ENCODE measurements around the gene VAT1. TPM values are rescaled to one million over a fixed set of nuclear protein-coding genes. Genes with fewer than 3 reads are reported as not detected.

The VAT1 gene
- total RNA-seq, 1 donor from 2014 or later, result 567 TPM

DNA sequence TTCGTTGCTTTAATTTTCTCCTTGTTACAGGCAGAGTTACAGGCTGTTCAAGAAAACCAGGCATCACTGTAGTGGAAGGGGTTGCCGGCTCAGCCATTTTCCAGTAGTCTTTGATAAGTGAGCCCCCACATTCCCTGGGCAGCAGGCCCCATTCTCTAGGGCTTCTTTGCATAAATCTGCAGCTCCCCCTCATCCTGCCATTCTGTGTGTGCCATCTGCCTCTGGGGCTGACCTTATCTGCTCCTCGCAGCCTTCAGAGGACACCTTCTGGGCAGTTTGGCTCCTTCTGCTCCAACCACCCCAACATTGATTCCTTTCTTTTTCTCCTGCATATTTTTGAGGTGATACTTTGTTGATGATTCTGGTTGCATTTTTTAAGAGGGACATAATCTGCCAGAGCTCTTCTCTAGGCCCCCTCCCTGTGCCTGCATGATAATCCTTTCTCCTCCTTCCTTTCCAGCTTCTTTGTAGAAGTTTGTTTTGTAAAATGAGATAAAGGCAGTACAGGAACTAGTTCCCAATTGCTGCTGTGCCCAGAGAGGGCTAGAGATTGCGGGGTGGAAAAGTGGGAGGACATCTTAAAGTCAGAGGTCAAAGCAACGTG, 19.9 kb upstream of the VAT1 start:
- H3K4me1 Mint-ChIP-seq (ENCODE audit: low read depth), result no peaks in the 10 kb centered on the region
- H3K36me3 Mint-ChIP-seq (ENCODE audit: low read depth), result no peaks in the 10 kb centered on the region
- TF ChIP-seq, protein P1, sequence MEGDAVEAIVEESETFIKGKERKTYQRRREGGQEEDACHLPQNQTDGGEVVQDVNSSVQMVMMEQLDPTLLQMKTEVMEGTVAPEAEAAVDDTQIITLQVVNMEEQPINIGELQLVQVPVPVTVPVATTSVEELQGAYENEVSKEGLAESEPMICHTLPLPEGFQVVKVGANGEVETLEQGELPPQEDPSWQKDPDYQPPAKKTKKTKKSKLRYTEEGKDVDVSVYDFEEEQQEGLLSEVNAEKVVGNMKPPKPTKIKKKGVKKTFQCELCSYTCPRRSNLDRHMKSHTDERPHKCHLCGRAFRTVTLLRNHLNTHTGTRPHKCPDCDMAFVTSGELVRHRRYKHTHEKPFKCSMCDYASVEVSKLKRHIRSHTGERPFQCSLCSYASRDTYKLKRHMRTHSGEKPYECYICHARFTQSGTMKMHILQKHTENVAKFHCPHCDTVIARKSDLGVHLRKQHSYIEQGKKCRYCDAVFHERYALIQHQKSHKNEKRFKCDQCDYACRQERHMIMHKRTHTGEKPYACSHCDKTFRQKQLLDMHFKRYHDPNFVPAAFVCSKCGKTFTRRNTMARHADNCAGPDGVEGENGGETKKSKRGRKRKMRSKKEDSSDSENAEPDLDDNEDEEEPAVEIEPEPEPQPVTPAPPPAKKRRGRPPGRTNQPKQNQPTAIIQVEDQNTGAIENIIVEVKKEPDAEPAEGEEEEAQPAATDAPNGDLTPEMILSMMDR (IDR thresholded peaks at IDR 0.05), result no peak
- H3K27ac Mint-ChIP-seq (ENCODE audit: unreplicated experiment), result no peak overlapping the region
- no peak for DNase-seq (ENCODE audit: low spot score)
- no peaks in the 10 kb centered on the region for H3K9me3 Mint-ChIP-seq (ENCODE audit: low read depth)
- H3K27me3 Mint-ChIP-seq (ENCODE audit: low read depth), result no peaks in the 10 kb centered on the region
- H3K4me3 Mint-ChIP-seq (ENCODE audit: unreplicated experiment), result no peak overlapping the region

GRCh38 chr17:43040655-43041054, 18.5 kb upstream of the VAT1 start:
- H3K27ac Mint-ChIP-seq (ENCODE audit: unreplicated experiment), result no peak overlapping the region
- DNase-seq (ENCODE audit: low spot score), result no peak
- H3K4me1 Mint-ChIP-seq (ENCODE audit: low read depth), result no peaks in the 10 kb centered on the region
- no peak overlapping the region for H3K4me3 Mint-ChIP-seq (ENCODE audit: unreplicated experiment)
- H3K36me3 Mint-ChIP-seq (ENCODE audit: low read depth), result no peaks in the 10 kb centered on the region
- no peaks in the 10 kb centered on the region for H3K27me3 Mint-ChIP-seq (ENCODE audit: low read depth)
- no peaks in the 10 kb centered on the region for H3K9me3 Mint-ChIP-seq (ENCODE audit: low read depth)
- TF ChIP-seq, protein P1 (IDR thresholded peaks at IDR 0.05), result no peak

DNA sequence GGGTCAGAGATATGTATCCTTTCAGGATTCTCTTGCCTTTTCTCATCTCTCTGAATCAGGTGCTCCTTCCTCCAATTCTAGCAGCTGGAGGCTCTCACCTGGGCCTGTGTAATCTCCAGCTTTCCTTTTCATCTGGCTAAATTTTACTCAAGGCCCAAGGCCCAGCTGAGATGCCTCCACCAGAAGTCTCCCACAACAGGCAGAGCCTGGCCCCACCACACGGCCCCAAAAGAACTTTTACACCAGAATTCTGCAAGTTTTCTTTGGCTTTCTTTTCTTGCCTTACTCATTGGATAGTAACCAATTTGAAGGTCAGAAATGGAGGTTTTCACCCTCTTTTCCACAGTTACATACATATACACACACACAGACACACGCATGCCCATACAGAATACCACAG, 17.5 kb upstream of the VAT1 start:
- Mint-ChIP-seq H3K4me3 (ENCODE audit: unreplicated experiment) (no peak overlapping the region), H3K36me3 (ENCODE audit: low read depth) (no peaks in the 10 kb centered on the region), H3K4me1 (ENCODE audit: low read depth) (no peaks in the 10 kb centered on the region), H3K27ac (ENCODE audit: unreplicated experiment) (no peak overlapping the region), H3K27me3 (ENCODE audit: low read depth) (no peaks in the 10 kb centered on the region), H3K9me3 (ENCODE audit: low read depth) (no peaks in the 10 kb centered on the region)
- TF ChIP-seq, protein P1 (IDR thresholded peaks at IDR 0.05), result no peak
- no peak for DNase-seq (ENCODE audit: low spot score)

DNA sequence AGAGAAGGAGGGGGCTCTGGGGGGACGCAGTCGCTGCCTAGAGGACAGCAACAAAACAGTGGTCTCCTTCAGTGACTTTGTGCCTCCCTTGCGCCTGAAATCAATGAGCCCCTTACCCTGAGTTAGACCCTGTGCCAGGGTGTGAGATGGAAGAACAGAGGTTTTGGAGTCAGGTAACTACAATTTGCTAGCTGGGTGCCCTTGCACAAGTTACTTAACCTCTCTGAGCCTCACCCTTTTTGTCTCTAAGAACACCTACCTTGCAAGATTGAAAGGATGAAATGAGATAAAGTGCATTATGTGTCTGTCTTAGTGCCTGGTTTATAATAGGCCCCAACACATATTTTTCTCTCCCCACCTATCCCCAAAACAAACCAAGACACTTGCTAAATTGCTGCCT, 12.7 kb upstream of the VAT1 start:
- Mint-ChIP-seq H3K36me3 (ENCODE audit: low read depth) (no peaks in the 10 kb centered on the region), H3K4me1 (ENCODE audit: low read depth) (peaks cover 6% of the 10 kb centered on the region), H3K27me3 (ENCODE audit: low read depth) (no peaks in the 10 kb centered on the region), H3K4me3 (ENCODE audit: unreplicated experiment) (no peak overlapping the region), H3K9me3 (ENCODE audit: low read depth) (no peaks in the 10 kb centered on the region), H3K27ac (ENCODE audit: unreplicated experiment) (no peak overlapping the region)
- DNase-seq (ENCODE audit: low spot score), result no peak
- TF ChIP-seq, protein P1 (IDR thresholded peaks at IDR 0.05), result no peak

DNA sequence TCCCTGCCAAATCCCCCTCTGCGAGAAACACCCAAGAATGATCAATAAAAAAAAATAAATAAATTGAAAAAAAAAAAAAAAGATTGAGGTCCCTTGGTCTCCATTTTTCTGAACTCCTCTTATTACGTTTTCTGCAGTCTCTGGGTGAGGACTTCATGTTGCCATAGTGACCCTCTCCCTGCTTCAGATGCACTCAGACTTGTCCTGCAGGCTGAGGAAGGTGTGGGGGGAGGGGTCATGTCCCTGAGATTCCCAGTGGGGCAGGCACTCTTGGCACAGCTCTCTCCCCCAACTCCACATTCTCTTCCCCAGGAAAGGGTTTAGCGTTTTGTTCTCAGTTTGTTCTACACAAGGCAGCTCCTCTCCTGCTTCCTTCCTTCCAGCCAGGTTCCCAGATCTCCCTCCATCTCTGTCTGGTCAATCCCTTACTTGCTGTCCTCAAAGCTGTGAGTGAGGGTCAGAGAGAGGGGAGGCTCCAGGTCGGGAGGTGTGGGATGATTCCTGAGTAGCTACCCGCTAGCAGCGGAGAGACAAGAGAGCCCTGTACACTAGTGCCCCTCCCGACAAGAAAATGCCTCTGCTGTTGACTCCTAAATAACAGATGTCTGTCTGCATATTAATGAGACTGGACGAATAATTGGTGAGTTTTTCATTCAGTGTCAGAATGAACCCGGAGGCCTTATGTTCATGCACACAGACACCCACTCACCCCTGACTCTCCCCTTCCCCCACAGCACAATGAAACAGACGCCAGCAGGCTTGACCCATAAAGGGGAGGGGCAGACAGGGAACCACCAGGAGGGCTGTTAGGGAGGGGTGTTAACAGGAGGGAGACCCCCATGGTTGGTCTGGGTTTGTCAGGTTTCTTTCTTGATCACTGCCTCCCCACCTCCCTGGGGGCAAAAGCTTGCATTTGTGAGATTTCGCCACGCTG, 12.0 kb upstream of the VAT1 start:
- peaks cover 6% of the 10 kb centered on the region for H3K4me1 Mint-ChIP-seq (ENCODE audit: low read depth)
- H3K27ac Mint-ChIP-seq (ENCODE audit: unreplicated experiment), result no peak overlapping the region
- H3K4me3 Mint-ChIP-seq (ENCODE audit: unreplicated experiment), result no peak overlapping the region
- no peaks in the 10 kb centered on the region for H3K9me3 Mint-ChIP-seq (ENCODE audit: low read depth)
- no peak for DNase-seq (ENCODE audit: low spot score)
- H3K36me3 Mint-ChIP-seq (ENCODE audit: low read depth), result no peaks in the 10 kb centered on the region
- H3K27me3 Mint-ChIP-seq (ENCODE audit: low read depth), result no peaks in the 10 kb centered on the region
- TF ChIP-seq, protein P1 (IDR thresholded peaks at IDR 0.05), result no peak

Data from chondrocyte (in vitro differentiated cells).